Fibroblast of upper back skin (primary cell): Measurements from ENCODE around the gene CERKL.
A peak's percentile ranks its signal among the peaks of the same experiment; 100 is the strongest.

Source experiments
- DNase-seq: peaks from one replicate; pipeline ENCODE4 v3.0.0-alpha.2; 2013

CERKL gene

GRCh38 chr2:181500201-181500600 is 156.7 kb downstream of the CERKL start:
- DNase-seq, result no peak

- DNase-seq, result peak; percentile 4
Observed at GRCh38 chr2:181499231-181499630, 157.7 kb downstream of the CERKL start.
